GM12878 (cell line): ENCODE results near the gene C3orf70. TPM values are rescaled to one million over a fixed set of nuclear protein-coding genes. Genes with fewer than 3 reads are reported as not detected.

Experiments
- ATAC-seq: fragments of 200-7000 bp; cut with Tn5 transposase; 3 replicates; pipeline ENCODE4 v1.9.1; 2020; ENCODE audit warnings: mild to moderate bottlenecking, moderate library complexity
- BruUV-seq: library from RNA; stranded (reverse); fragments of 400-500 nt; replicated peaks from 2 replicates; lab custom pipeline; 2021; lab: Mats Ljungman, UMichigan
- CTCF ChIA-PET: fragments of 300-600 bp; sonication (Branson Sonifier 250); formaldehyde crosslinking; extraction: SDS; loops from one replicate; lab custom pipeline; 2021; ENCODE audit warnings: inconsistent platforms; lab: Yijun Ruan, JAX
- POLR2A ChIA-PET: fragments of 350-600 bp; formaldehyde crosslinking; extraction: SDS; loops from one replicate; lab custom pipeline; 2021; ENCODE audit warnings: inconsistent platforms; lab: Charles Lee
- RAD21 ChIA-PET: fragments of 300-600 bp; sonication (Branson Sonifier 250); formaldehyde crosslinking; loops from one replicate; lab custom pipeline; 2023; ENCODE audit warnings: antibody characterized with exemption; ENCODE audit not compliant: unreplicated experiment; lab: Charles Lee
- SMC1A ChIA-PET: fragments of 300-600 bp; sonication (Branson Sonifier 250); formaldehyde crosslinking; loops from one replicate; lab custom pipeline; 2023; ENCODE audit not compliant: unreplicated experiment, uncharacterized antibody; lab: Charles Lee
- DNase-seq: peaks from one replicate; pipeline ENCODE4 v3.0.0-alpha.2; 2011; ENCODE audit warnings: low read depth, low spot score
- FAIRE-seq: peaks from 3 replicates; lab custom pipeline; 2011; peaks lifted over from hg19 to GRCh38; lab: Jason Lieb, UNC
- H2AFZ ChIP-seq: 2 replicates; pipeline ENCODE4 v1.6.0; 2011; ENCODE audit warnings: low read depth, low read length, control low read depth; ENCODE audit not compliant: control insufficient read depth
- H3K27ac ChIP-seq: 2 replicates; pipeline ENCODE4 v1.5.1; 2011; ENCODE audit warnings: control low read depth; ENCODE audit not compliant: control insufficient read depth, insufficient read depth
- H3K27me3 ChIP-seq, 2 experiments: replicated peaks in 1 of 2; 2 replicates each; pipeline versions ENCODE4 v1.6.0 to v1.6.1; 2011; ENCODE audit warnings: low read length in 1 of 2; ENCODE audit not compliant: control insufficient read depth in 2 of 2, insufficient read depth in 2 of 2
- H3K36me3 ChIP-seq, 2 experiments: 2 replicates each; pipeline ENCODE4 v1.5.1; 2011; ENCODE audit warnings: low read length in 1 of 2; ENCODE audit not compliant: control insufficient read depth in 2 of 2, insufficient read depth in 2 of 2
- H3K4me1 ChIP-seq: 2 replicates; pipeline ENCODE4 v1.6.1; 2011; ENCODE audit warnings: mild to moderate bottlenecking, low read length, moderate library complexity, mixed read lengths; ENCODE audit not compliant: control insufficient read depth, insufficient read depth
- H3K4me2 ChIP-seq: 2 replicates; pipeline ENCODE4 v1.6.0; 2011; ENCODE audit warnings: control low read depth; ENCODE audit not compliant: control insufficient read depth, insufficient read depth
- H3K4me3 ChIP-seq: fragments of 200-600 bp; sonication (generic); 2 replicates; pipeline ENCODE4 v1.5.1; 2016
- H3K79me2 ChIP-seq: 2 replicates; pipeline ENCODE4 v1.6.0; 2011; ENCODE audit warnings: low read length; ENCODE audit not compliant: control insufficient read depth, insufficient read depth
- H3K9ac ChIP-seq: 2 replicates; pipeline ENCODE4 v1.8.0; 2011; ENCODE audit warnings: low read length, control low read depth, mixed read lengths; ENCODE audit not compliant: control insufficient read depth, insufficient read depth
- H3K9me3 ChIP-seq: replicated peaks from 3 replicates; pipeline ENCODE4 v1.5.1; 2011; ENCODE audit warnings: mild to moderate bottlenecking, low read length; ENCODE audit not compliant: control insufficient read depth, insufficient read depth
- H4K20me1 ChIP-seq: 2 replicates; pipeline ENCODE4 v1.6.0; 2011; ENCODE audit not compliant: control insufficient read depth, insufficient read depth
- CREB1 ChIP-seq: IDR thresholded peaks from 2 replicates; pipeline ENCODE4 v1.6.1; 2012; ENCODE audit warnings: low read depth, mild to moderate bottlenecking, inconsistent platforms
- FOXK2 ChIP-seq: fragments of 450-650 bp; IDR thresholded peaks from 2 replicates; pipeline ENCODE4 v1.6.1; 2017; ENCODE audit warnings: mild to moderate bottlenecking, moderate library complexity
- FOXM1 ChIP-seq: IDR thresholded peaks from 2 replicates; pipeline ENCODE4 v1.6.1; 2012; ENCODE audit warnings: low read depth, mild to moderate bottlenecking, inconsistent platforms, low read length, moderate library complexity
- JUNB ChIP-seq: IDR thresholded peaks from 2 replicates; pipeline ENCODE4 v1.6.1; 2016; ENCODE audit warnings: antibody characterized with exemption, mild to moderate bottlenecking
- NFIC ChIP-seq: IDR thresholded peaks from 2 replicates; pipeline ENCODE4 v1.6.1; 2012; ENCODE audit warnings: low read depth, mild to moderate bottlenecking, inconsistent platforms, low read length, moderate library complexity
- RFX5 ChIP-seq: IDR thresholded peaks from 2 replicates; pipeline ENCODE4 v1.6.1; 2011; ENCODE audit warnings: low read depth, low read length, improper control_type of control experiment
- TAF1 ChIP-seq: IDR thresholded peaks from 2 replicates; pipeline ENCODE4 v1.6.1; 2011; ENCODE audit warnings: mild to moderate bottlenecking, low read depth, low read length, borderline replicate concordance
- TARDBP ChIP-seq: IDR thresholded peaks from 2 replicates; pipeline ENCODE4 v1.6.1; 2016; ENCODE audit warnings: borderline replicate concordance
- ZBTB33 ChIP-seq: fragments of 450-650 bp; IDR thresholded peaks from 2 replicates; pipeline ENCODE4 v1.6.1; 2017; ENCODE audit warnings: mild to moderate bottlenecking
- ZNF687 ChIP-seq: fragments of 450-650 bp; IDR thresholded peaks from 2 replicates; pipeline ENCODE4 v1.6.1; 2017; ENCODE audit warnings: mild to moderate bottlenecking, moderate library complexity
- WGBS: methylation state at CpG from one replicate; pipeline ENCODE4 v1.1.6; 2016; ENCODE audit warnings: low lambda C conversion rate; ENCODE audit not compliant: insufficient replicate concordance, insufficient coverage; ENCODE audit errors: missing lambda C conversion rate; 5-methylcytosine and 5-hydroxymethylcytosine counted together
- in situ Hi-C: fragments of 300-500 bp; cut with MboI; formaldehyde crosslinking; loops from 9 replicates; pipeline ENCODE4 v1.14.3; 2018; ENCODE audit warnings: mixed read lengths
- intact Hi-C: fragments of 100-400 bp; cut with micrococcal nuclease; formaldehyde crosslinking; loops from one replicate; pipeline ENCODE4 v1.14.2; 2022; ENCODE audit not compliant: unreplicated experiment
- polyA plus RNA-seq, 11 experiments: library from polyadenylated mRNA; depleted of rRNA in 4 of 11; unstranded in 6 of 11; stranded (reverse) in 5 of 11; fragments of >200 nt; fragmentation: Nextera tagmentation in 4 of 11; fragmentation: Illumina TruSeq in 1 of 11; extraction: Ambion mirVana in 4 of 11; extraction: Trizol in 1 of 11; gene quantifications; 1 replicate in 1 of 11; 2 replicates in 10 of 11; pipeline versions ENCODE4 v1.2.1 to v1.2.3, GENCODE V29; 2011 to 2016; ENCODE audit warnings: inconsistent platforms in 2 of 11, missing spikeins in 2 of 11, low read depth in 1 of 11
- total RNA-seq, 4 experiments: library from RNA; depleted of rRNA in 3 of 4; stranded (reverse); fragments of >200 nt in 3 of 4; fragmentation: Illumina TruSeq in 1 of 4; extraction: Trizol in 1 of 4; gene quantifications; 2 replicates each; pipeline versions ENCODE4 v1.2.1 to v1.2.3, GENCODE V29; 2013 to 2021

C3orf70 gene
- total and polyA plus RNA-seq, 10 of the 15 experiments (the other 5 are each of a cell fraction or from before 2014, with no cell fraction given), result 0.03 to 0.04 TPM; not detected in 8

GRCh38 chr3:185041540-185041939 lies 111.3 kb downstream of the C3orf70 start:
- Histone ChIP-seq H2AFZ (no peak overlapping the region), H3K9me3 (no peaks in the 10 kb centered on the region; the same call in 2 of the 3 replicates), H3K9ac (no peak overlapping the region), H3K27ac (no peak overlapping the region), H3K27me3 (no peaks in the 10 kb centered on the region), H3K36me3 (no peaks in the 10 kb centered on the region), H3K4me3 (no peak overlapping the region), H4K20me1 (no peaks in the 10 kb centered on the region), H3K4me1 (no peaks in the 10 kb centered on the region), H3K4me2 (no peak overlapping the region), H3K79me2 (no peaks in the 10 kb centered on the region)
- CTCF ChIA-PET, result interaction anchor here (0.6 kb wide), 1 partner anchor 20 kb away, joined by 3 read pairs; no protein-coding TSS in a partner anchor
- no peak for FAIRE-seq
- no peak for TF ChIP-seq FOXM1
- TF ChIP-seq ZNF687, result no peak
- no peak for TF ChIP-seq JUNB
- no peak for TF ChIP-seq NFIC
- no peak for TF ChIP-seq FOXK2
- no peak for TF ChIP-seq TARDBP
- no peak for TF ChIP-seq RFX5
- no peak for TF ChIP-seq ZBTB33
- TF ChIP-seq CREB1, result no peak
- no peak for TF ChIP-seq TAF1
- WGBS, result 97% methylated on average over 4 of the region's 4 CpGs
- SMC1A ChIA-PET, result no interaction called here
- RAD21 ChIA-PET, result no interaction called here
- in situ Hi-C loops, result no loop called here
- POLR2A ChIA-PET, result no interaction called here
- no TSS peak for BruUV-seq
- no peak for DNase-seq
- ATAC-seq, result no peak
- intact Hi-C loops, result no loop called here
